Activated naive CD8-positive, alpha-beta T cell treated with anti-CD3 and anti-CD28 coated beads, Interleukin-2, amount 50 U/mL, for 24 hours (primary cell): ENCODE data around the gene B4GALNT3.

Source experiments
- ATAC-seq: fragments of 150-1000 bp; cut with Tn5 transposase; one replicate; pipeline ENCODE4 v1.10.0; 2021
- DNase-seq: peaks from one replicate; pipeline ENCODE4 v3.0.0; 2021
- H3K27ac Mint-ChIP-seq: one replicate; pipeline ENCODE4 v1.8.0; 2021; ENCODE audit warnings: mild to moderate bottlenecking, mixed read lengths
- H3K27me3 Mint-ChIP-seq: one replicate; pipeline ENCODE4 v1.8.0; 2021; ENCODE audit warnings: mixed read lengths
- H3K36me3 Mint-ChIP-seq: one replicate; pipeline ENCODE4 v1.8.0; 2021; ENCODE audit warnings: low read depth, mixed read lengths
- H3K4me1 Mint-ChIP-seq: one replicate; pipeline ENCODE4 v1.8.0; 2021; ENCODE audit warnings: mixed read lengths
- H3K4me3 Mint-ChIP-seq: one replicate; pipeline ENCODE4 v1.8.0; 2021; ENCODE audit warnings: mild to moderate bottlenecking, moderate library complexity, mixed read lengths
- H3K9me3 Mint-ChIP-seq: one replicate; pipeline ENCODE4 v1.8.0; 2021; ENCODE audit warnings: mixed read lengths

The B4GALNT3 gene

GRCh38 chr12:560691-561390 is 101.1 kb downstream of the B4GALNT3 start:
- no peak overlapping the region for H3K4me3 Mint-ChIP-seq
- H3K27me3 Mint-ChIP-seq = no peaks in the 10 kb centered on the region
- DNase-seq (no peak), ATAC-seq (no peak)
- H3K36me3 Mint-ChIP-seq = no peaks in the 10 kb centered on the region
- H3K4me1 Mint-ChIP-seq = peaks cover 37% of the 10 kb centered on the region
- H3K9me3 Mint-ChIP-seq = no peaks in the 10 kb centered on the region
- no peak overlapping the region for H3K27ac Mint-ChIP-seq

GRCh38 chr12:561391-561705 is 101.6 kb downstream of the B4GALNT3 start:
- H3K4me3 Mint-ChIP-seq = no peak overlapping the region
- no peaks in the 10 kb centered on the region for H3K9me3 Mint-ChIP-seq
- H3K27ac Mint-ChIP-seq = no peak overlapping the region
- H3K36me3 Mint-ChIP-seq = no peaks in the 10 kb centered on the region
- no peak for DNase-seq
- peaks cover 42% of the 10 kb centered on the region for H3K4me1 Mint-ChIP-seq
- no peaks in the 10 kb centered on the region for H3K27me3 Mint-ChIP-seq
- ATAC-seq = no peak

GRCh38 chr12:561908-562593 is 102.3 kb downstream of the B4GALNT3 start:
- DNase-seq (no peak), ATAC-seq (no peak)
- Mint-ChIP-seq H3K36me3 (no peaks in the 10 kb centered on the region), H3K4me3 (no peak overlapping the region), H3K27ac (no peak overlapping the region), H3K9me3 (no peaks in the 10 kb centered on the region), H3K4me1 (peaks cover 42% of the 10 kb centered on the region), H3K27me3 (no peaks in the 10 kb centered on the region)

GRCh38 chr12:562634-563033 is 102.9 kb downstream of the B4GALNT3 start:
- Mint-ChIP-seq H3K9me3 (no peaks in the 10 kb centered on the region), H3K27ac (no peak overlapping the region), H3K4me3 (no peak overlapping the region), H3K27me3 (no peaks in the 10 kb centered on the region), H3K36me3 (no peaks in the 10 kb centered on the region), H3K4me1 (peaks cover 42% of the 10 kb centered on the region)
- no peak for DNase-seq
- no peak for ATAC-seq

GRCh38 chr12:563250-563781 is 103.6 kb downstream of the B4GALNT3 start:
- Mint-ChIP-seq H3K4me3 (peak overlapping the region; percentile 55), H3K4me1 (peaks cover 44% of the 10 kb centered on the region)
- peak; percentile 45 for DNase-seq

GRCh38 chr12:563787-564298 is 104.1 kb downstream of the B4GALNT3 start:
- Mint-ChIP-seq H3K4me1 (peaks cover 47% of the 10 kb centered on the region), H3K36me3 (no peaks in the 10 kb centered on the region), H3K27me3 (no peaks in the 10 kb centered on the region), H3K27ac (peak overlapping the region; percentile 60), H3K4me3 (peak overlapping the region; percentile 55), H3K9me3 (no peaks in the 10 kb centered on the region)
- ATAC-seq (no peak), DNase-seq (no peak)

More at GRCh38 chr12:563250-563781, 103.6 kb downstream of the B4GALNT3 start:
- H3K27me3 Mint-ChIP-seq = no peaks in the 10 kb centered on the region
- ATAC-seq = peak; percentile 81
- peak overlapping the region; percentile 60 for H3K27ac Mint-ChIP-seq
- H3K36me3 Mint-ChIP-seq = no peaks in the 10 kb centered on the region
- no peaks in the 10 kb centered on the region for H3K9me3 Mint-ChIP-seq

- H3K27me3 Mint-ChIP-seq = no peaks in the 10 kb centered on the region
- DNase-seq (no peak), ATAC-seq (no peak)
- no peak overlapping the region for H3K4me3 Mint-ChIP-seq
- no peaks in the 10 kb centered on the region for H3K36me3 Mint-ChIP-seq
- H3K27ac Mint-ChIP-seq = no peak overlapping the region
- peaks cover 55% of the 10 kb centered on the region for H3K4me1 Mint-ChIP-seq
- no peaks in the 10 kb centered on the region for H3K9me3 Mint-ChIP-seq
Measured at GRCh38 chr12:565161-565560, 105.4 kb downstream of the B4GALNT3 start.

GRCh38 chr12:565589-566105 is 105.9 kb downstream of the B4GALNT3 start:
- no peaks in the 10 kb centered on the region for H3K27me3 Mint-ChIP-seq
- H3K9me3 Mint-ChIP-seq = no peaks in the 10 kb centered on the region
- H3K36me3 Mint-ChIP-seq = no peaks in the 10 kb centered on the region
- H3K27ac Mint-ChIP-seq = no peak overlapping the region
- H3K4me3 Mint-ChIP-seq = no peak overlapping the region
- ATAC-seq (no peak), DNase-seq (no peak)
- H3K4me1 Mint-ChIP-seq = peaks cover 55% of the 10 kb centered on the region

- peaks cover 55% of the 10 kb centered on the region for H3K4me1 Mint-ChIP-seq
- ATAC-seq (no peak), DNase-seq (no peak)
- H3K9me3 Mint-ChIP-seq = no peaks in the 10 kb centered on the region
- no peak overlapping the region for H3K4me3 Mint-ChIP-seq
- H3K27me3 Mint-ChIP-seq = no peaks in the 10 kb centered on the region
- H3K36me3 Mint-ChIP-seq = no peaks in the 10 kb centered on the region
- no peak overlapping the region for H3K27ac Mint-ChIP-seq
Measured at GRCh38 chr12:568486-568885, 108.7 kb downstream of the B4GALNT3 start.

- Mint-ChIP-seq H3K4me3 (peak overlapping the region; percentile 77), H3K27me3 (no peaks in the 10 kb centered on the region), H3K27ac (no peak overlapping the region), H3K4me1 (peaks cover 50% of the 10 kb centered on the region), H3K36me3 (no peaks in the 10 kb centered on the region), H3K9me3 (no peaks in the 10 kb centered on the region)
- ATAC-seq = no peak
- no peak for DNase-seq
Measured at GRCh38 chr12:569091-569676, 109.4 kb downstream of the B4GALNT3 start.

GRCh38 chr12:569803-570434 is 110.2 kb downstream of the B4GALNT3 start:
- H3K9me3 Mint-ChIP-seq = no peaks in the 10 kb centered on the region
- H3K4me3 Mint-ChIP-seq = peak overlapping the region; percentile 77
- H3K27ac Mint-ChIP-seq = peak overlapping the region; percentile 49
- no peaks in the 10 kb centered on the region for H3K27me3 Mint-ChIP-seq
- no peaks in the 10 kb centered on the region for H3K36me3 Mint-ChIP-seq
- ATAC-seq (peak; percentile 88), DNase-seq (peak; percentile 93)
- peaks cover 52% of the 10 kb centered on the region for H3K4me1 Mint-ChIP-seq

- Mint-ChIP-seq H3K9me3 (no peaks in the 10 kb centered on the region), H3K4me1 (peaks cover 52% of the 10 kb centered on the region), H3K36me3 (no peaks in the 10 kb centered on the region), H3K4me3 (no peak overlapping the region), H3K27me3 (no peaks in the 10 kb centered on the region), H3K27ac (no peak overlapping the region)
- DNase-seq (no peak), ATAC-seq (no peak)
Measured at GRCh38 chr12:570435-570920, 110.7 kb downstream of the B4GALNT3 start.

GRCh38 chr12:570921-571794 is 111.4 kb downstream of the B4GALNT3 start:
- no peaks in the 10 kb centered on the region for H3K9me3 Mint-ChIP-seq
- DNase-seq (no peak), ATAC-seq (no peak)
- H3K27me3 Mint-ChIP-seq = no peaks in the 10 kb centered on the region
- no peaks in the 10 kb centered on the region for H3K36me3 Mint-ChIP-seq
- H3K27ac Mint-ChIP-seq = no peak overlapping the region
- H3K4me1 Mint-ChIP-seq = peaks cover 52% of the 10 kb centered on the region
- H3K4me3 Mint-ChIP-seq = no peak overlapping the region
